Measurements from ENCODE around the gene FSIP1. TPM values are rescaled to one million over a fixed set of nuclear protein-coding genes. Genes with fewer than 3 reads are reported as not detected.

Gene FSIP1
- total RNA-seq, 1 experiment from 2014 or later = 1.3 TPM

DNA sequence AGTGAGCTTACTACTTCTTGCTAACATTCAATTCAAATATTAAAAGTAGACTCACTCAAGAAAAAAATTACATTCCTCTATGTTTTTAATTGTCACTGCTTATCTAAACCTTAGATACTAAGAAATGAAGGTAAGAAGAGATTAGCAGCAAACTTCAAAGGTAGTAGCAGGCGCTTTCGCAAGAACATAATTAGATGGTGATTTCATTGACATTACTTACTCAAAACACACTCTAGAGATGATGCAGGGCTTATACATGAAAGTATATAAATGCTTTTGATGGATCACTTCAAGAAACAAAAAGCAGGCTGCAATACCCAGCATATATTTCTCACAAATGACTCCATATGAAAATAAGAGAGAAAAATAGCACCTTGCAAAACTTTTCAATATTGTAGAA, 86.8 kb downstream of the FSIP1 start:
- H3K36me3 ChIP-seq (ENCODE audit: control insufficient read depth, insufficient read depth, low read length) = no peaks in the 10 kb centered on the region
- CTCF ChIA-PET = no interaction called here

DNA sequence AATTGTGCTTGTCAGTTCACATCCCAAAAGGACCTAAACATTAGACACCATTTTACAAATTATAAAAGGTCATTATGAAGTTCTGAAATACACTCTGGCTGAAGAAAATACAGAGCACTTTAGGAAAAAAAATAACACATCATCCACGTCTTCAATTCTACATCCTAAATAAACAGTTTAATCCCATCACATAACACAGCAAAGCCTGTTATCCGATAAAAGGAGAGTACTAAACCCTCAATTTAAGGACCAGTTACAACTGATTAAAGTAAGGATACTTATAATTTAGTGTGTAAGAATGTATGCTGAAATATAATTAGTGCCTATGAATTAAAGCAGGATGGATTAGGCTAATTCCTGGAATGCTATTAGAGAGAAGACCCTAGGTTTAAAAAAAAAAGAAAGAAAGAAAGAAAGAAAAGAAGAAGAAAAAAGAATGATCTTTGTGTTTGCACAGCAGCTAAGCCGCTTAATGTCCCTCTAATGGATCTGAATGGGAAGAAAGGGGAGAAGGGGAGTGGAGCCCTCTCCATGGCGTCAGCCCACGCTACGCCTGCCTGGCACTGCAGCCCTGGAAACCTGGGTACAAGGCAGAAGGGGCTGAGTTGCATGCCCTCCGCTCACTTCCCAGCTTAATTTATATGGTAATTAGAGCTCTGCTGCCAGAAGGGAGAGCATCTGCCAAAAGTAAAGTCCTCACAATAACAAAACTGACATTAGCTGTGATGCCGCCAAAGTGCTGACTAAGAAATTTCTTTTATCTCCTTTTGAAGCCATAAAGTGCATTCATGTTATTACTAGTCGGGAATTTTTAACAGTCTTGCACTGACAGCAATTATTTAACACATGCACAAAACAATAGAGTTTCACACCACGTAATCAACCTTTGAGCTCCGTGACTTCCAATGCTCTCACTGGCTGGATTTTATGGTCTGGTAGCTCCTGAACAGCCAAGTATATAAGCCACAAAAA, 90.0 kb downstream of the FSIP1 start:
- Mint-ChIP-seq H3K36me3 (ENCODE audit: insufficient read depth, unreplicated experiment) (no peaks in the 10 kb centered on the region), H3K9me3 (ENCODE audit: unreplicated experiment) (no peaks in the 10 kb centered on the region), H3K4me3 (ENCODE audit: unreplicated experiment) (no peak overlapping the region), H3K4me1 (ENCODE audit: low read depth, unreplicated experiment) (peaks cover 61% of the 10 kb centered on the region), H3K27me3 (ENCODE audit: insufficient read depth, unreplicated experiment) (no peaks in the 10 kb centered on the region), H3K27ac (ENCODE audit: unreplicated experiment) (peak overlapping the region; percentile 79)
- no TSS peak for BruUV-seq (replicated peaks)
- H3K4me3 ChIP-seq (ENCODE audit: low read depth, low read length) = no peak overlapping the region
- H3K9me3 ChIP-seq = no peaks in the 10 kb centered on the region
- H3K4me1 ChIP-seq = peaks cover 90% of the 10 kb centered on the region
- no peaks in the 10 kb centered on the region for H3K36me3 ChIP-seq (ENCODE audit: control insufficient read depth, insufficient read depth, low read length)
- intact Hi-C loops (cut with micrococcal nuclease; ENCODE audit: unreplicated experiment) = no loop called here
- no peak for DNase-seq
- CTCF ChIA-PET = interaction anchor here (0.6 to 1.2 kb wide), 4 partner anchors 38 to 389 kb away, joined by 3 to 5 read pairs (median 3); no protein-coding TSS in a partner anchor
- POLR2A ChIA-PET = no interaction called here
- TF ChIP-seq CTCF (IDR thresholded peaks at IDR 0.05; ENCODE audit: insufficient read depth in 1 of 2, low read depth in 1 of 2, low read length in 1 of 2, severe bottlenecking in 1 of 2, unreplicated experiment in 1 of 2) = no peak
- no peaks in the 10 kb centered on the region for H3K27me3 ChIP-seq (replicated peaks; ENCODE audit: control insufficient read depth, insufficient read depth, low read length)

More for the DNA sequence above, 86.8 kb downstream of the FSIP1 start:
- Mint-ChIP-seq H3K9me3 (ENCODE audit: unreplicated experiment) (no peaks in the 10 kb centered on the region), H3K27ac (ENCODE audit: unreplicated experiment) (no peak overlapping the region), H3K4me1 (ENCODE audit: low read depth, unreplicated experiment) (peaks cover 68% of the 10 kb centered on the region), H3K27me3 (ENCODE audit: insufficient read depth, unreplicated experiment) (no peaks in the 10 kb centered on the region), H3K4me3 (ENCODE audit: unreplicated experiment) (no peak overlapping the region), H3K36me3 (ENCODE audit: insufficient read depth, unreplicated experiment) (no peaks in the 10 kb centered on the region)
- Histone ChIP-seq H3K27me3 (replicated peaks; ENCODE audit: control insufficient read depth, insufficient read depth, low read length) (no peaks in the 10 kb centered on the region), H3K9me3 (no peaks in the 10 kb centered on the region), H3K4me3 (ENCODE audit: low read depth, low read length) (no peak overlapping the region), H3K4me1 (peaks cover 91% of the 10 kb centered on the region)
- BruUV-seq (replicated peaks) = no TSS peak
- peak; percentile 37 to 51 for DNase-seq
- POLR2A ChIA-PET = no interaction called here
- intact Hi-C loops (cut with micrococcal nuclease; ENCODE audit: unreplicated experiment) = loop anchor here (1.0 kb wide), 1 partner anchor 26 kb away; no protein-coding TSS in a partner anchor
- TF ChIP-seq CTCF (IDR thresholded peaks at IDR 0.05; ENCODE audit: insufficient read depth in 1 of 2, low read depth in 1 of 2, low read length in 1 of 2, severe bottlenecking in 1 of 2, unreplicated experiment in 1 of 2) = no peak

DNA sequence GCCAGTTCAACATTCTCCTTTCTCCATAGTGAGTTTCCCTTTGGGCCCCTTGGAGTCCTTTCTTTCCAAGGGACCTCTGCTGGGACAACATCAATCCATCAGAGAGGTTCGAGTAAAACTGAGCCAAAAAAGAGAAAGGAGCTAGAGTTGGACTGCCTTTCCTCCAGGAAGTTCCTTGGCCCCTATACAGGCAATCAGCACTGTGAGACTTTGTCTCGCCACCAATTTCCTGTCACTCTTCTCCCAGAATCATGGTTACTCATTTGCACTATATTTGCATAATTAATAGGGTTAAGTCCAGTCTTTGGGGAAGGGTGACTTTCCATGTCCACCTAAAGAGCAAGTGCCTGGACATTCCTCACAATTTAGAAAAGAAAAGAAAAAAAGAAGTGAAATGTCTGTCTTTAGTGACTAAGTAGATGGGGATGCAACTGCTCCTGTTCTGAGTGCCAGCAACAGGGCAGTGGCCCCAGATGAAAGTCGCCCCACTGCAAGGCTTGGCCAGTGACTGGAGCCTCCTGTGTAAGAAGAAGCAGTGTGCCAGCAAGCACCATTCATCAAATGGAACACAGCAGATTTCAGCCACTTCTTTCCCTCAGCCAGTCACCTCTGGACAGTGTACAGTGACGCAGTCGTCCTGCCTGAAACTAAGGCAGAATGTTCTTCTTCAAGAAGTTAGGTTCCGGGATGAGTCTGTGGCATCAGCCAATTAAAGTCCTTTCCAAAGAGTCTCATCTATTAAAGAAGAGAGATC, 91.6 kb downstream of the FSIP1 start:
- no TSS peak for BruUV-seq (replicated peaks)
- Histone ChIP-seq H3K27me3 (replicated peaks; ENCODE audit: control insufficient read depth, insufficient read depth, low read length) (no peaks in the 10 kb centered on the region), H3K9me3 (no peaks in the 10 kb centered on the region), H3K36me3 (ENCODE audit: control insufficient read depth, insufficient read depth, low read length) (no peaks in the 10 kb centered on the region), H3K4me1 (peaks cover 88% of the 10 kb centered on the region), H3K4me3 (ENCODE audit: low read depth, low read length) (no peak overlapping the region)
- intact Hi-C loops (cut with micrococcal nuclease; ENCODE audit: unreplicated experiment) = no loop called here
- DNase-seq = no peak
- H3K4me1 Mint-ChIP-seq (ENCODE audit: low read depth, unreplicated experiment) = peaks cover 60% of the 10 kb centered on the region
- ChIA-PET CTCF (interaction anchor here (1.0 to 1.1 kb wide), 2 partner anchors 66 kb away, joined by 3 read pairs; no protein-coding TSS in a partner anchor), POLR2A (no interaction called here)
- no peaks in the 10 kb centered on the region for H3K27me3 Mint-ChIP-seq (ENCODE audit: insufficient read depth, unreplicated experiment)
- no peak for TF ChIP-seq CTCF (IDR thresholded peaks at IDR 0.05; ENCODE audit: insufficient read depth in 1 of 2, low read depth in 1 of 2, low read length in 1 of 2, severe bottlenecking in 1 of 2, unreplicated experiment in 1 of 2)
- H3K36me3 Mint-ChIP-seq (ENCODE audit: insufficient read depth, unreplicated experiment) = no peaks in the 10 kb centered on the region
- H3K4me3 Mint-ChIP-seq (ENCODE audit: unreplicated experiment) = no peak overlapping the region
- H3K27ac Mint-ChIP-seq (ENCODE audit: unreplicated experiment) = peak overlapping the region; percentile 79
- H3K9me3 Mint-ChIP-seq (ENCODE audit: unreplicated experiment) = no peaks in the 10 kb centered on the region

Measured in Caco-2 (cell line).